IPS-NIHi7 (cell line): ENCODE measurements around the gene PARP12.
"Not testable (repeated sequence)": the region's sequence is repeated elsewhere in the genome, so short reads cannot be mapped to it uniquely, and the experiment has no call there.

Experiments used
- DNase-seq: peaks from one replicate; pipeline ENCODE4 v3.0.0; 2012; ENCODE audit warnings: mixed read lengths; ENCODE audit errors: extremely low spot score

Gene PARP12

GRCh38 chr7:140062528-140063299 lies at the start of gene PARP12:
Gene PARP12 (minus strand): TSS chr7:140062951. CDS start chr7:140062847, 104 bp downstream.
- peak; percentile 76 for DNase-seq

- DNase-seq = not testable (repeated sequence)
These were observed 46.0 kb upstream of the PARP12 start for GRCh38 chr7:140108777-140109176.

GRCh38 chr7:140096459-140096858 lies 33.7 kb upstream of the PARP12 start:
- DNase-seq = no peak

GRCh38 chr7:140093375-140093774 lies 30.6 kb upstream of the PARP12 start:
- DNase-seq = no peak

DNA sequence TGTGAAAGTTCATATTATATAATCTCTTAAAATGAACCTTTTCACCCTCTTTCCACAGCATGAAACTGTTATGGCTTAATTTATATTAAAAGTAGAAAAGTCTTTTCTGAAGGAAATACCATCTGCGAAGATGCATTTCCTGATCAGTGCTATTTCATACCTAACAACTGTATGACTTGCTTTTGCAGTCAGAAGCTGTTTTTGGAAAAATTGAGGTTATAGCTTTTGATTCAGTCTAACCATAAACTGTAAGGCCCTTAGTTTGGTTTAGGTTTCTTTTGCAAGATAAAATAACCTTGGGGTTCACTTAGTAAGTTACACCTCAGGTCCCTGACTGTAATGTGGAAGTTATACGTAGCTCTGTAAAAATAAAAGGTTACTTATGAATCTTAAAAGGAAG lies 22.7 kb upstream of the PARP12 start:
- no peak for DNase-seq

GRCh38 chr7:140084972-140085371 lies 22.2 kb upstream of the PARP12 start:
- DNase-seq = no peak

- DNase-seq = no peak
These were observed 21.4 kb upstream of the PARP12 start for GRCh38 chr7:140084142-140084655.

DNA sequence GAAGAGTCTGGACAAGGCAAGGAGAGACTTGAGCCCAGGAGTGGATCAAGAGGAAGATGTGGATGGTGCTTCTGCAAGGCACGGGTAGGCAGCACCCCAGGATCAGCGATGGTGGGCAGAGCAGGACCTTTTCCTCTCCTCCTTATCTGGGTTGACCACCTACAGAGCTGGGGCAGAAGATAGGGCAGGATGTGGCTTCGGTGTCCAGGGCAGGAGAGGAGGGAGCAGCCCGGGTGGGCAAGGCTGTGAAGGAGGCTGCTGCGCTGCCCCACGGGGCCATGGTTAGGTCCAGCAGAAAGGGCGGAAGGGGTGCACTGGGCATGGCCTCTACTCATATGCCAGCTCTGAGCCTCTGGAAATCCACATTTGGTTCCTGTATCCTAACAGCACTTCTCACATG lies 20.0 kb upstream of the PARP12 start:
- no peak for DNase-seq

DNA sequence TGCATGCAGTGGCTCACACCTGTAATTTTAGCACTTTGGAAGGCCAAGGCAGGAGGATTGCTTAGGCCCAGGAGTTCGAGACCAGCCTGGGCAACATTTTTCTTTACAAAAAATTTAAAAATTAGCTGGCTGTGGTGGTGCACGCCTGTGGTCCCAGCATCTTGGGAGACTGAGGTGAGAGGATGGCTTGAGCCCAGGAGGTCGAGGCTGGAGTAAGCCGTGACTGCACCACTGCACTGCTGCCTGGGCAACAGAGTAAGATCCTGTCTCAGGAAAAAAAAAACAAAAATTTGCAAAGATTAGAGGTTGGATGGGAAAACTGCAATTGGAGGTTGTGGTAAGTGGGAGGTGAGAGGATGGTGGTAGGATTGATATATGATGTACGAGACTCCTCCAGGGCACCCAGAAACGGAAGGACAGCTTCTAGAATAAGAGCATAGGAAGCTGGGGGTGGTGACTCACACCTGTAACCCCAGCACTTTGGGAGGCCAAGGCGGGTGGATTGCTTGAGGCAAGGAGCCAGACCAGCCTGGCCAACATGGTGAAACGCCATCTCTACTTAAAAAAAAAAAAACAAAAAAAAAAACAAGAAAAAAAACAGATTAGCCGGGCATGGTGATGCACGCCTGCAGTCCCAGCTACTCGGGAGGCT lies 19.1 kb upstream of the PARP12 start:
- no peak for DNase-seq

- DNase-seq = no peak
These were observed 18.2 kb upstream of the PARP12 start for GRCh38 chr7:140080919-140081318.

- DNase-seq = peak; percentile 86
These were observed 16.4 kb upstream of the PARP12 start for GRCh38 chr7:140079121-140079536.

DNA sequence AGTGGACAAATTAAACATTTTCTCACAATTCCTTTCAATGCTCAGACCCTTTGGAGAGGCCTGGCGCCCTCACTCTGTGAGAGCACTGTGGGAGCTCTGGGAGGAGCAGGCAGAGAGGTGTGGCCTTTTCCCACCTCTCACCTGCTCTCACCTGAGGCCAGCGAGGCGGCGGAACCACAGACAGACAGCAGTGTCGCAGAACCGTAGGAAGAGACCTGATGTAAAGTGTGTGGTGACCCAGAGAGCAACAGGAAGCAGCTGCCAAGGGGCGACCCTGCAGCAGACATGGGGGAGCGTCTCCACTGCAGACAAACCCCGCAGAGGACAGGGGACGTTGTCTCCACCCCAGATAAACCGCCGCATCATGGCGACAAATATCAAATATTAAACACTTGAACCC lies 15.6 kb upstream of the PARP12 start:
- no peak for DNase-seq

DNA sequence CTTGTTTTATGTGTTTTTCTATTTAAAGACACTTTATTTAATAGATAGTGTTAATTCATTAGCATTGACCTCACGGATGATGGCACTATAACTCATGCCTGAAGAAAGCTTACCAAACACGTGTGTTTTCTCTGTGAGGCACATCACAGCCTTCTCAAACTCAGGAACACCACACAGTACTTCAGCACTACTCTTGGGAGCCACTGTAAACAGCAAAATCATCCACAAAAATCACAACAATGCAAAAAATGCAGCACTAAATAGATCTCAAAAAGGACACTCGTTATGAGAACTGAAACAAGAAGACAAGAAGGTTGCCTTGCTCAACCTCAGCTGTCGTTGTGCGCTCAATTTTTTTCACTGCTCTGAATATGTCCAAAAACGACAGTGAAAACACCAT lies 12.0 kb upstream of the PARP12 start:
- DNase-seq = no peak

DNA sequence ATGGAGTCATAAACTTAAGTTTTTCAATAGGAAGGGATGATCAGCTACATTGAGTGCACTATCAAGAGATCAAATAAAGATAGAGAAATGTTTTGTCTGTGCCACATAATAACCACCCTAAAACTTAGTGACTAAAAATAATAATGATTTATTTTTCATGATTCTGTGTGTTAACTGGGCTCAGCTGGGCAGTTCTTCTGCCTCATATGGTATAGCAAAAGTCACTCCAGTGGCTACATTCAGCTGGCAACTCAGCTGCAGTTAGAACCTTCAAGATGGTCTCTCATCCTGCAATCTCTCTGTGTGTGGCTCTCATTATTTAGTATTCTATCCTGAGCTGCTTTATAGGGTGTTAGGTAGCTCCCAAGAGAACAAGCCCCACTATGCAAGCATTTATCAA lies 7.8 kb upstream of the PARP12 start:
- DNase-seq = no peak

GRCh38 chr7:140069298-140069949 lies 6.7 kb upstream of the PARP12 start:
- DNase-seq = no peak

DNA sequence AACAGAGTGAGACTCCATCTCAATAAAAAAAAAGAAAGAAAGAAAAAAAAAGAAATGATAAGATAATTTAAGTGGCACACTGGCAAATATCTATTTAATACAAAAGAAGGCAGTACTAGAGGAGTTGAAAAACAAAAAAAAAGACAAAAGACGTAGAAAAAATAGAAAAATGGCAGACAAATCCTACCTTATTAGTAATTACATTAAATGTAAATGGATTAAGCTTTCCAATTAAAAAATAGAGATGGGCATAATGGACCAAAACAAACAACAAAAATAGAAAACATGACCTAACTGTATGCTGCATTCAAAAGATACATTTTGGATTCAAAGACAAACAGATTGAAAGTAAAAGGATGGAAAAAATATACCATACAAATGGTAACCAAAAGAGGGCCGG lies 5.3 kb upstream of the PARP12 start:
- DNase-seq = no peak

- DNase-seq = no peak
These were observed 4.3 kb upstream of the PARP12 start for GRCh38 chr7:140067052-140067451.

DNA sequence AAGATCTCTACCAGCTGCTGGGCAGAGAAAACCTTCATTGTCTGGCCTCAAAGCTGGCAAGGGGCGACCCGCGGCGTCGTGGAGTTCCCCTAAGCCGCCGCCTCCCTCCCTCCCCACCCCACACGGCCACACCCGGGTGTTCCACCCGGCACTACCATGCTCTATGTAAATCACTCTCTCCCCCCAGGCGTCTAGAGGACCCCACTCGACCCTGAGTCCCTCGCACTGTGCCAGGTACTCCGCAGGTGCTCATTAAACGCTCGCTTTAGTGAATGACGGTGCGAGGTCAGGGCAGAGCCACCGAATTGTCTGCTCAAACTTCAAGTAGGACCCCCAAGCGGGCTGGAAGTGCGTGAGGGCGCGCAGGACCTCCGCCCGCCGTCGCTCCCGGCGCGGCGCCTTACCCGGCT lies 628 bp downstream of the PARP12 start:
- DNase-seq = no peak

DNA sequence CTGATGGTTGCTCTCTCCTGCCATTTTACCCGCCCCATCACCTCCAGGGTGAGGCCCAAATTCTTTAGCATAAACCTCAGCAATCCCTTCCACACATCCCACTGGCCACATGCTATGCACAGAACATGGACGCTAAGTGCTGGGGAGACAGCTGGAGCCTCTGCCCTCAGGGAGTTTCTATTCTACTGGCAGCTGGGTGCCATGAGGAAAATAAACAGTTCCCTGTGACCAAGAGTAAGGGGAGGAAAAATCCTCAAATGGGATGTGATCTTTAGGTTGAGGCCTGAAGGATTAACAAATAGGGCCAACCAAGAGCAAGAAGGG lies 1.2 kb downstream of the PARP12 start:
- no peak for DNase-seq

- DNase-seq = no peak
These were observed 1.8 kb downstream of the PARP12 start for GRCh38 chr7:140060788-140061606.

DNA sequence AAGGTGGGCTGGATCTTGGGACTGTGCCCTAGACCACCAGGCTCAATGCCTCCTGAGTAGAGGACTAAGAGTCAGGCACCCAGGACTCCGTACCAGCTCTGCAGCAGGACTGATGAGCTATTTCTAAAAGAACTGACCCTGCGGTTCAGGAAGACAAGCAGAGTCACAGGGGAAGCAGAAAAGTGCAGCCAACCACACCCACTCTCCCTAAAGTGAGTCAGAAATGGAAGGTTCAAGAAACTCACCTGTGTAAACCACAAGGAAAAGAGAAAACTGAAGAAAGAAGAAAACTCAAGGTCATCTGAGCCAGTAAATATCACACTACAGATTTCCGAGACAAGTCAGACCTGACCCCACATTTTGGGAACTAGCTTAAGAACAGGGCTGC lies 2.5 kb downstream of the PARP12 start:
- DNase-seq = no peak
